Trophoblast cell (in vitro differentiated cells and primary cell): ENCODE results near the gene B3GALT4.

Experiments used
- DNase-seq, 2 donors: peaks; one replicate each; pipeline ENCODE4 v3.0.0-alpha.2; 2016
- H2AFZ ChIP-seq: 2 replicates; pipeline ENCODE4 v1.6.1; 2013; ENCODE audit warnings: low read length, moderate library complexity, mild to moderate bottlenecking; ENCODE audit not compliant: insufficient read depth, poor library complexity
- H2AK5ac ChIP-seq: 2 replicates; pipeline ENCODE4 v1.6.1; 2013; ENCODE audit warnings: mild to moderate bottlenecking, low read length
- H2BK120ac ChIP-seq: 2 replicates; pipeline ENCODE4 v1.6.1; 2013; ENCODE audit warnings: low read length, mild to moderate bottlenecking, moderate library complexity; ENCODE audit not compliant: insufficient read depth, poor library complexity
- H2BK12ac ChIP-seq: 2 replicates; pipeline ENCODE4 v1.6.1; 2013; ENCODE audit warnings: mild to moderate bottlenecking, low read length, moderate library complexity
- H2BK5ac ChIP-seq: 2 replicates; pipeline ENCODE4 v1.6.1; 2013; ENCODE audit warnings: low read length, low read depth, moderate library complexity, mild to moderate bottlenecking; ENCODE audit not compliant: poor library complexity
- H3K14ac ChIP-seq: 2 replicates; pipeline ENCODE4 v1.6.1; 2013; ENCODE audit warnings: mild to moderate bottlenecking, low read length
- H3K18ac ChIP-seq: 2 replicates; pipeline ENCODE4 v1.6.1; 2013; ENCODE audit warnings: mild to moderate bottlenecking, low read length
- H3K23ac ChIP-seq: 2 replicates; pipeline ENCODE4 v1.6.1; 2013; ENCODE audit warnings: low read length
- H3K27ac ChIP-seq: 2 replicates; pipeline ENCODE4 v1.5.1; 2013; ENCODE audit warnings: low read depth, mild to moderate bottlenecking, inconsistent platforms, low read length, moderate library complexity
- H3K27me3 ChIP-seq: 2 replicates; pipeline ENCODE4 v1.6.1; 2013; ENCODE audit warnings: inconsistent platforms, mild to moderate bottlenecking, low read length, moderate library complexity; ENCODE audit not compliant: insufficient read depth
- H3K36me3 ChIP-seq, 2 experiments: 1 replicate in 1 of 2; 2 replicates in 1 of 2; pipeline ENCODE4 v1.6.1; 2013; ENCODE audit warnings: low read length in 2 of 2, mild to moderate bottlenecking in 2 of 2, moderate library complexity in 1 of 2; ENCODE audit not compliant: insufficient read depth in 2 of 2, control insufficient read depth in 1 of 2
- H3K4ac ChIP-seq: 2 replicates; pipeline ENCODE4 v1.6.1; 2013; ENCODE audit warnings: low read depth, mild to moderate bottlenecking, low read length, moderate library complexity
- H3K4me1 ChIP-seq, 2 experiments: 1 replicate in 1 of 2; 2 replicates in 1 of 2; pipeline ENCODE4 v1.6.1; 2013; ENCODE audit warnings: low read length in 2 of 2, mild to moderate bottlenecking in 2 of 2, moderate library complexity in 1 of 2; ENCODE audit not compliant: insufficient read depth in 2 of 2, control insufficient read depth in 1 of 2
- H3K4me2 ChIP-seq: 2 replicates; pipeline ENCODE4 v1.6.1; 2013; ENCODE audit warnings: inconsistent platforms, mild to moderate bottlenecking, low read length, moderate library complexity
- H3K4me3 ChIP-seq: 2 replicates; pipeline ENCODE4 v1.5.1; 2013; ENCODE audit warnings: mild to moderate bottlenecking, low read depth, low read length, inconsistent platforms
- H3K79me1 ChIP-seq: one replicate; pipeline ENCODE4 v1.6.1; 2013; ENCODE audit warnings: low read length
- H3K79me2 ChIP-seq: 2 replicates; pipeline ENCODE4 v1.6.1; 2013; ENCODE audit warnings: low read length, mild to moderate bottlenecking; ENCODE audit not compliant: control insufficient read depth, insufficient read depth, poor library complexity
- H3K9ac ChIP-seq: 2 replicates; pipeline ENCODE4 v1.6.1; 2013; ENCODE audit warnings: mild to moderate bottlenecking, low read length
- H3K9me3 ChIP-seq: 2 replicates; pipeline ENCODE4 v1.6.1; 2013; ENCODE audit warnings: low read depth, mild to moderate bottlenecking, control low read depth, inconsistent platforms, low read length; ENCODE audit not compliant: insufficient read depth
- H4K12ac ChIP-seq: 2 replicates; pipeline ENCODE4 v1.6.1; 2013; ENCODE audit warnings: low read depth, mild to moderate bottlenecking, low read length, moderate library complexity
- H4K8ac ChIP-seq: 2 replicates; pipeline ENCODE4 v1.6.1; 2013; ENCODE audit warnings: low read depth, mild to moderate bottlenecking, low read length, moderate library complexity
- H4K91ac ChIP-seq: one replicate; pipeline ENCODE4 v1.6.1; 2013; ENCODE audit warnings: low read depth, mild to moderate bottlenecking, low read length, moderate library complexity
- WGBS: extraction: QIAGEN DNeasy Blood & Tissue Kit; methylation state at CpG from one replicate; pipeline ENCODE4 v1.1.7; 2013; ENCODE audit warnings: missing lambda C conversion rate; ENCODE audit not compliant: insufficient read length, insufficient coverage; ENCODE audit errors: extremely low coverage; 5-methylcytosine and 5-hydroxymethylcytosine counted together

Gene B3GALT4

GRCh38 chr6:33237741-33238140 is 39.2 kb upstream of the B3GALT4 start:
- Histone ChIP-seq H3K4me2 (no peak overlapping the region), H2AFZ (no peak overlapping the region), H2AK5ac (no peak overlapping the region), H3K79me1 (no peaks in the 10 kb centered on the region), H3K14ac (no peak overlapping the region), H3K4ac (no peak overlapping the region), H3K79me2 (no peaks in the 10 kb centered on the region), H2BK120ac (no peak overlapping the region), H2BK12ac (no peak overlapping the region), H4K91ac (no peak overlapping the region), H3K4me1 (peaks cover 4 to 5% of the 10 kb centered on the region in 2 experiments), H4K8ac (no peak overlapping the region), H3K27me3 (no peaks in the 10 kb centered on the region), H3K4me3 (no peak overlapping the region), H2BK5ac (no peak overlapping the region), H4K12ac (no peak overlapping the region), H3K18ac (no peak overlapping the region), H3K23ac (no peak overlapping the region), H3K9ac (peak overlapping the region; percentile 27), H3K27ac (no peak overlapping the region), H3K9me3 (no peaks in the 10 kb centered on the region), H3K36me3 (no peaks in the 10 kb centered on the region)
- no peak for DNase-seq
- WGBS, result no CpG with 5 or more reads among the region's 2 CpGs

GRCh38 chr6:33241968-33242367 is 35.0 kb upstream of the B3GALT4 start:
- Histone ChIP-seq H3K27me3 (no peaks in the 10 kb centered on the region), H3K36me3 (no peaks in the 10 kb centered on the region), H3K9me3 (no peaks in the 10 kb centered on the region), H3K18ac (no peak overlapping the region), H3K9ac (no peak overlapping the region), H3K4me2 (no peak overlapping the region), H3K79me1 (no peaks in the 10 kb centered on the region), H4K12ac (no peak overlapping the region), H3K27ac (no peak overlapping the region), H4K91ac (no peak overlapping the region), H3K4me3 (no peak overlapping the region), H3K4me1 (no peaks in the 10 kb centered on the region), H3K79me2 (no peaks in the 10 kb centered on the region), H2BK120ac (no peak overlapping the region), H4K8ac (no peak overlapping the region), H3K4ac (no peak overlapping the region), H2AK5ac (no peak overlapping the region), H2BK5ac (no peak overlapping the region), H3K14ac (no peak overlapping the region), H2BK12ac (no peak overlapping the region), H3K23ac (no peak overlapping the region), H2AFZ (no peak overlapping the region)
- no CpG with 5 or more reads among the region's 3 CpGs for WGBS
- no peak for DNase-seq

GRCh38 chr6:33243476-33243875 is 33.4 kb upstream of the B3GALT4 start:
- Histone ChIP-seq H4K8ac (no peak overlapping the region), H2BK120ac (no peak overlapping the region), H3K4ac (no peak overlapping the region), H3K36me3 (no peaks in the 10 kb centered on the region), H3K14ac (no peak overlapping the region), H4K91ac (no peak overlapping the region), H3K9ac (no peak overlapping the region), H3K9me3 (no peaks in the 10 kb centered on the region), H3K4me1 (peaks cover 1 to 2% of the 10 kb centered on the region in 2 experiments), H3K79me1 (no peaks in the 10 kb centered on the region), H2BK12ac (no peak overlapping the region), H3K23ac (no peak overlapping the region), H3K18ac (no peak overlapping the region), H3K27me3 (no peaks in the 10 kb centered on the region), H3K79me2 (no peaks in the 10 kb centered on the region), H2AFZ (no peak overlapping the region), H3K4me3 (no peak overlapping the region), H4K12ac (no peak overlapping the region), H3K27ac (no peak overlapping the region), H2AK5ac (no peak overlapping the region), H3K4me2 (no peak overlapping the region), H2BK5ac (no peak overlapping the region)
- no CpG with 5 or more reads among the region's 1 CpG for WGBS
- no peak for DNase-seq

GRCh38 chr6:33247977-33248642 is 28.8 kb upstream of the B3GALT4 start:
- no peak overlapping the region for H3K9ac ChIP-seq
- peak overlapping the region; percentile 91 for H3K4me2 ChIP-seq
- no peak overlapping the region for H2BK12ac ChIP-seq
- no peak overlapping the region for H2AK5ac ChIP-seq
- H3K27me3 ChIP-seq, result no peaks in the 10 kb centered on the region
- H4K12ac ChIP-seq, result no peak overlapping the region
- peak; percentile 75 to 92 for DNase-seq
- no peak overlapping the region for H3K4ac ChIP-seq
- no CpG with 5 or more reads among the region's 28 CpGs for WGBS
- no peak overlapping the region for H3K14ac ChIP-seq
- H3K18ac ChIP-seq, result no peak overlapping the region
- no peak overlapping the region for H4K91ac ChIP-seq
- no peak overlapping the region for H3K4me3 ChIP-seq
- no peak overlapping the region for H2BK5ac ChIP-seq
- H3K4me1 ChIP-seq, result peaks cover 12 to 14% of the 10 kb centered on the region in 2 experiments
- peak overlapping the region; percentile 71 for H2AFZ ChIP-seq
- H3K79me2 ChIP-seq, result no peaks in the 10 kb centered on the region
- no peak overlapping the region for H2BK120ac ChIP-seq
- no peak overlapping the region for H4K8ac ChIP-seq
- no peaks in the 10 kb centered on the region for H3K9me3 ChIP-seq
- no peak overlapping the region for H3K23ac ChIP-seq
- peaks cover 5% of the 10 kb centered on the region in 2 experiments for H3K36me3 ChIP-seq
- H3K27ac ChIP-seq, result no peak overlapping the region
- peaks cover 6% of the 10 kb centered on the region for H3K79me1 ChIP-seq
